Measurements from ENCODE around the gene ELK4.

DNA sequence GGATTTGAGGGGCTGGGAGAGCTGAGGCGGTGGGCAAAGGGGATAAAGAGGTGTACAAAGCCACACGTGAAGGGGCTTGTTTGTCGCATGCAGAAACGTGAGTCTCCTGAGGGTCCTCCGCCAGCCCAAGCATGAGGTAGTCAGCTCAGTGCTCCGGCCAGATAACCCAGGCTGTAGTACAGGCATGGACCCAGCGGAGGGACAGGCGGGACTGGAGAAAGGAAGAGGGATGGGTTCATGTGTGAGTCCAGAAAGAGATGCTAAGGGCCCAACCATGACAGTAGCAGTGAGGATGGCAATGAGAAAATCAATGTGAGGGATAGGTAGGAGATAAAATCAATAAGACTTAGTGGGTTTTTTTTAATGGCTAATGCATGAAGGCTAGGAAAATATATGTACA is 13.7 kb upstream of the ELK4 start:
- TF ChIP-seq POLR2A (IDR thresholded peaks at IDR 0.05), result no peak
- TF ChIP-seq, protein P1, sequence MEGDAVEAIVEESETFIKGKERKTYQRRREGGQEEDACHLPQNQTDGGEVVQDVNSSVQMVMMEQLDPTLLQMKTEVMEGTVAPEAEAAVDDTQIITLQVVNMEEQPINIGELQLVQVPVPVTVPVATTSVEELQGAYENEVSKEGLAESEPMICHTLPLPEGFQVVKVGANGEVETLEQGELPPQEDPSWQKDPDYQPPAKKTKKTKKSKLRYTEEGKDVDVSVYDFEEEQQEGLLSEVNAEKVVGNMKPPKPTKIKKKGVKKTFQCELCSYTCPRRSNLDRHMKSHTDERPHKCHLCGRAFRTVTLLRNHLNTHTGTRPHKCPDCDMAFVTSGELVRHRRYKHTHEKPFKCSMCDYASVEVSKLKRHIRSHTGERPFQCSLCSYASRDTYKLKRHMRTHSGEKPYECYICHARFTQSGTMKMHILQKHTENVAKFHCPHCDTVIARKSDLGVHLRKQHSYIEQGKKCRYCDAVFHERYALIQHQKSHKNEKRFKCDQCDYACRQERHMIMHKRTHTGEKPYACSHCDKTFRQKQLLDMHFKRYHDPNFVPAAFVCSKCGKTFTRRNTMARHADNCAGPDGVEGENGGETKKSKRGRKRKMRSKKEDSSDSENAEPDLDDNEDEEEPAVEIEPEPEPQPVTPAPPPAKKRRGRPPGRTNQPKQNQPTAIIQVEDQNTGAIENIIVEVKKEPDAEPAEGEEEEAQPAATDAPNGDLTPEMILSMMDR (IDR thresholded peaks at IDR 0.05), result no peak

Measured in thyroid gland (tissue), 4 donors.